NCI-H69 (cell line): ENCODE results near the gene SUCLA2.
"Not testable (repeated sequence)": the region's sequence is repeated elsewhere in the genome, so short reads cannot be mapped to it uniquely, and the experiment has no call there.

Experiments
- DNase-seq: peaks from one replicate; lab custom pipeline; 2025; lab: John Stamatoyannopoulos, UW

SUCLA2 gene

GRCh38 chr13:48001114-48001881 is at the start of gene SUCLA2:
Gene SUCLA2, minus strand, starts transcription at chr13:48001273. Its CDS starts 4 bp downstream, at chr13:48001269.
- peak; percentile 92 for DNase-seq

GRCh38 chr13:48050550-48050949 is 49.5 kb upstream of the SUCLA2 start:
- DNase-seq, result no peak

- DNase-seq, result no peak
These were observed 42.9 kb upstream of the SUCLA2 start for GRCh38 chr13:48043789-48044503.

GRCh38 chr13:48042894-48043293 is 41.8 kb upstream of the SUCLA2 start:
- no peak for DNase-seq

GRCh38 chr13:48040896-48041295 is 39.8 kb upstream of the SUCLA2 start:
- no peak for DNase-seq

- DNase-seq, result no peak
These were observed 39.0 kb upstream of the SUCLA2 start for GRCh38 chr13:48040049-48040448.

GRCh38 chr13:48038761-48039160 is 37.7 kb upstream of the SUCLA2 start:
- DNase-seq, result peak; percentile 3

GRCh38 chr13:48037346-48038173 is 36.5 kb upstream of the SUCLA2 start, which contains the start of gene NUDT15:
Gene NUDT15, plus strand, starts transcription at chr13:48037726. Its CDS starts 21 bp downstream, at chr13:48037747.
- peak; percentile 94 for DNase-seq

- DNase-seq, result no peak
These were observed 28.8 kb upstream of the SUCLA2 start for GRCh38 chr13:48029859-48030258.

- no peak for DNase-seq
These were observed 27.0 kb upstream of the SUCLA2 start for GRCh38 chr13:48028066-48028465.

- no peak for DNase-seq
These were observed 18.7 kb upstream of the SUCLA2 start for GRCh38 chr13:48019796-48020195.

- no peak for DNase-seq
These were observed 17.6 kb upstream of the SUCLA2 start for GRCh38 chr13:48018637-48019036.

- no peak for DNase-seq
These were observed 13.3 kb upstream of the SUCLA2 start for GRCh38 chr13:48014359-48014758.

- DNase-seq, result no peak
These were observed 11.6 kb upstream of the SUCLA2 start for GRCh38 chr13:48012668-48013067.

GRCh38 chr13:48010698-48011097 is 9.6 kb upstream of the SUCLA2 start:
- DNase-seq, result no peak

- DNase-seq, result peak; percentile 2
These were observed 8.2 kb upstream of the SUCLA2 start for GRCh38 chr13:48009284-48009683.

- no peak for DNase-seq
These were observed 5.3 kb upstream of the SUCLA2 start for GRCh38 chr13:48006396-48006795.

GRCh38 chr13:48004201-48004600 is 3.1 kb upstream of the SUCLA2 start:
- DNase-seq, result no peak

GRCh38 chr13:48001999-48002398 is 926 bp upstream of the SUCLA2 start:
- not testable (repeated sequence) for DNase-seq

- DNase-seq, result peak; percentile 28
These were observed 437 bp downstream of the SUCLA2 start for GRCh38 chr13:48000559-48001113.

GRCh38 chr13:47999973-48000372 is 1.1 kb downstream of the SUCLA2 start:
- DNase-seq, result no peak

- DNase-seq, result no peak
These were observed 3.7 kb downstream of the SUCLA2 start for GRCh38 chr13:47997384-47997783.
